ENCODE results near the gene CLIC2.

DNA sequence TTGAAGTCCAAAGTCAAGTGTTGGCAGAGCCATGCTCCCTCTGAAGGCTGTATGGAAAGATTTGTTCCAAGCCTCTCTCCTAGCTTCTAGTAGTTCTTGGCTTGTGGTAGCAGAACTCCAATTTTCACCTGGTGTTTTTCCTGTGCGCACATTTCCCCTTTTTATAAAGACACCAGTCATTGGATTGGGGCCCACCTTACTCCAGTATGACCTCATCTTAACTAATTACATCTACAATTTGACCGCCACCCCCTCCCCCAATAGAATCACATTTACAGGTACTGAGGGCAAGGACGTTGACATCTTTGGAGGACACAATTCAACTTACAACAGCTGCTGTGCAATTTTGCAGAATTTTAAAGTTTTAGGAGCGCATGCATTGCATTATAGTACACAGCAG, 86.9 kb downstream of the CLIC2 start:
- TF ChIP-seq POLR2AphosphoS5 (IDR thresholded peaks at IDR 0.05; ENCODE audit: low read length) (no peak), NR2C2 (IDR thresholded peaks at IDR 0.05; ENCODE audit: borderline replicate concordance, control insufficient read depth, insufficient read length, low read depth) (no peak), SREBF2 (IDR thresholded peaks at IDR 0.05; ENCODE audit: low read length) (no peak), CBX5 (IDR thresholded peaks at IDR 0.05; ENCODE audit: low read depth) (no peak), CEBPB (IDR thresholded peaks at IDR 0.05; ENCODE audit: borderline replicate concordance in 1 of 2, low read depth in 2 of 2, low read length in 2 of 2) (no peak), TCF7 (IDR thresholded peaks at IDR 0.05; ENCODE audit: borderline replicate concordance) (no peak), RAD21 (IDR thresholded peaks at IDR 0.05; ENCODE audit: insufficient read depth, low read depth, low read length) (no peak), TAF1 (IDR thresholded peaks at IDR 0.05; ENCODE audit: borderline replicate concordance, low read depth, low read length) (no peak), SIN3A (IDR thresholded peaks at IDR 0.05; ENCODE audit: low read depth, low read length) (no peak)
- TF ChIP-seq, protein P1, sequence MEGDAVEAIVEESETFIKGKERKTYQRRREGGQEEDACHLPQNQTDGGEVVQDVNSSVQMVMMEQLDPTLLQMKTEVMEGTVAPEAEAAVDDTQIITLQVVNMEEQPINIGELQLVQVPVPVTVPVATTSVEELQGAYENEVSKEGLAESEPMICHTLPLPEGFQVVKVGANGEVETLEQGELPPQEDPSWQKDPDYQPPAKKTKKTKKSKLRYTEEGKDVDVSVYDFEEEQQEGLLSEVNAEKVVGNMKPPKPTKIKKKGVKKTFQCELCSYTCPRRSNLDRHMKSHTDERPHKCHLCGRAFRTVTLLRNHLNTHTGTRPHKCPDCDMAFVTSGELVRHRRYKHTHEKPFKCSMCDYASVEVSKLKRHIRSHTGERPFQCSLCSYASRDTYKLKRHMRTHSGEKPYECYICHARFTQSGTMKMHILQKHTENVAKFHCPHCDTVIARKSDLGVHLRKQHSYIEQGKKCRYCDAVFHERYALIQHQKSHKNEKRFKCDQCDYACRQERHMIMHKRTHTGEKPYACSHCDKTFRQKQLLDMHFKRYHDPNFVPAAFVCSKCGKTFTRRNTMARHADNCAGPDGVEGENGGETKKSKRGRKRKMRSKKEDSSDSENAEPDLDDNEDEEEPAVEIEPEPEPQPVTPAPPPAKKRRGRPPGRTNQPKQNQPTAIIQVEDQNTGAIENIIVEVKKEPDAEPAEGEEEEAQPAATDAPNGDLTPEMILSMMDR (IDR thresholded peaks at IDR 0.05 in 2 of 3, conservative IDR thresholded peaks at IDR 0.05 in 1 of 3; ENCODE audit: control insufficient read depth in 2 of 3, extremely low read depth in 1 of 3, insufficient read depth in 1 of 3, low read depth in 3 of 3, low read length in 3 of 3), result no peak
- TF ChIP-seq, protein P2, sequence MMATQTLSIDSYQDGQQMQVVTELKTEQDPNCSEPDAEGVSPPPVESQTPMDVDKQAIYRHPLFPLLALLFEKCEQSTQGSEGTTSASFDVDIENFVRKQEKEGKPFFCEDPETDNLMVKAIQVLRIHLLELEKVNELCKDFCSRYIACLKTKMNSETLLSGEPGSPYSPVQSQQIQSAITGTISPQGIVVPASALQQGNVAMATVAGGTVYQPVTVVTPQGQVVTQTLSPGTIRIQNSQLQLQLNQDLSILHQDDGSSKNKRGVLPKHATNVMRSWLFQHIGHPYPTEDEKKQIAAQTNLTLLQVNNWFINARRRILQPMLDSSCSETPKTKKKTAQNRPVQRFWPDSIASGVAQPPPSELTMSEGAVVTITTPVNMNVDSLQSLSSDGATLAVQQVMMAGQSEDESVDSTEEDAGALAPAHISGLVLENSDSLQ (IDR thresholded peaks at IDR 0.05), result no peak
- TF ChIP-seq, protein P3, sequence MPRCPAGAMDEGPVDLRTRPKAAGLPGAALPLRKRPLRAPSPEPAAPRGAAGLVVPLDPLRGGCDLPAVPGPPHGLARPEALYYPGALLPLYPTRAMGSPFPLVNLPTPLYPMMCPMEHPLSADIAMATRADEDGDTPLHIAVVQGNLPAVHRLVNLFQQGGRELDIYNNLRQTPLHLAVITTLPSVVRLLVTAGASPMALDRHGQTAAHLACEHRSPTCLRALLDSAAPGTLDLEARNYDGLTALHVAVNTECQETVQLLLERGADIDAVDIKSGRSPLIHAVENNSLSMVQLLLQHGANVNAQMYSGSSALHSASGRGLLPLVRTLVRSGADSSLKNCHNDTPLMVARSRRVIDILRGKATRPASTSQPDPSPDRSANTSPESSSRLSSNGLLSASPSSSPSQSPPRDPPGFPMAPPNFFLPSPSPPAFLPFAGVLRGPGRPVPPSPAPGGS (IDR thresholded peaks at IDR 0.05; ENCODE audit: borderline replicate concordance, insufficient read depth, low read depth, low read length, poor library complexity, severe bottlenecking), result no peak
